DND-41 (cell line): ENCODE results near the gene ATAD3A.
"Not testable (repeated sequence)": the region's sequence is repeated elsewhere in the genome, so short reads cannot be mapped to it uniquely, and the experiment has no call there.

Experiments
- ATAC-seq: fragments of 200-7000 bp; cut with Tn5 transposase; 3 replicates; pipeline ENCODE4 v1.9.1; 2021; ENCODE audit warnings: low read depth; ENCODE audit not compliant: insufficient read depth
- DNase-seq: peaks from one replicate; pipeline ENCODE4 v3.0.0-alpha.2; 2020
- H2AFZ ChIP-seq: 2 replicates; pipeline ENCODE4 v1.6.0; 2012; ENCODE audit warnings: low read depth, low read length
- H3K27ac ChIP-seq: 2 replicates; pipeline ENCODE4 v1.5.1; 2012; ENCODE audit warnings: low read length, inconsistent platforms
- H3K27me3 ChIP-seq: fragments of 200-600 bp; sonication (generic); 2 replicates; pipeline ENCODE4 v1.6.0; 2012; ENCODE audit warnings: low read length, mild to moderate bottlenecking, inconsistent platforms; ENCODE audit not compliant: insufficient read depth, poor library complexity
- H3K36me3 ChIP-seq: 2 replicates; pipeline ENCODE4 v1.5.1; 2012; ENCODE audit warnings: low read length, inconsistent platforms; ENCODE audit not compliant: insufficient read depth
- H3K4me1 ChIP-seq: 2 replicates; pipeline ENCODE4 v1.5.1; 2012; ENCODE audit warnings: mild to moderate bottlenecking, low read length; ENCODE audit not compliant: insufficient read depth
- H3K4me2 ChIP-seq: 2 replicates; pipeline ENCODE4 v1.6.0; 2012; ENCODE audit warnings: mild to moderate bottlenecking, moderate library complexity, low read length, inconsistent platforms; ENCODE audit not compliant: insufficient read depth
- H3K4me3 ChIP-seq, 2 experiments: fragments of 200-600 bp in 1 of 2; shearing (Covaris generic) in 1 of 2; 2 replicates each; pipeline ENCODE4 v1.5.1; 2012 to 2016; ENCODE audit warnings: inconsistent platforms in 2 of 2, low read length in 2 of 2, mild to moderate bottlenecking in 2 of 2, low read depth in 1 of 2, moderate library complexity in 1 of 2
- H3K79me2 ChIP-seq: 2 replicates; pipeline ENCODE4 v1.6.0; 2012; ENCODE audit warnings: low read length, inconsistent platforms; ENCODE audit not compliant: insufficient read depth
- H3K9ac ChIP-seq: 2 replicates; pipeline ENCODE4 v1.6.0; 2012; ENCODE audit warnings: low read depth, mild to moderate bottlenecking, inconsistent platforms, low read length, moderate library complexity
- H3K9me3 ChIP-seq: 2 replicates; pipeline ENCODE4 v1.5.1; 2012; ENCODE audit warnings: low read length, moderate library complexity, mild to moderate bottlenecking, inconsistent platforms; ENCODE audit not compliant: insufficient read depth, severe bottlenecking
- H4K20me1 ChIP-seq: 2 replicates; pipeline ENCODE4 v1.6.0; 2012; ENCODE audit warnings: low read length; ENCODE audit not compliant: insufficient read depth
- EZH2 ChIP-seq: IDR thresholded peaks from 3 replicates; pipeline ENCODE4 v1.6.1; 2012; ENCODE audit warnings: borderline replicate concordance, low read depth, mild to moderate bottlenecking, moderate library complexity, low read length, inconsistent platforms; ENCODE audit not compliant: severe bottlenecking
- TF ChIP-seq, protein P1 (sequence below): IDR thresholded peaks from 2 replicates; pipeline ENCODE4 v1.5.1; 2012; ENCODE audit warnings: borderline replicate concordance, low read length, moderate library complexity, mild to moderate bottlenecking; ENCODE audit not compliant: poor library complexity, severe bottlenecking; ENCODE audit errors: extremely low read depth

Gene ATAD3A

GRCh38 chr1:1517973-1518620, 6.1 kb downstream of the ATAD3A start:
- Histone ChIP-seq H3K36me3 (peaks cover 57% of the 10 kb centered on the region), H3K27ac (no peak overlapping the region), H3K79me2 (peaks cover 26% of the 10 kb centered on the region), H3K4me1 (peaks cover 10% of the 10 kb centered on the region; the same call in 1 of the 2 replicates), H3K9ac (no peak overlapping the region), H3K27me3 (no peaks in the 10 kb centered on the region), H4K20me1 (peaks cover 14% of the 10 kb centered on the region; the same call in 1 of the 2 replicates), H2AFZ (no peak overlapping the region), H3K4me2 (no peak overlapping the region), H3K4me3 (no peak overlapping the region), H3K9me3 (no peaks in the 10 kb centered on the region)
- DNase-seq (no peak), ATAC-seq (no peak)
- TF ChIP-seq, protein P1, sequence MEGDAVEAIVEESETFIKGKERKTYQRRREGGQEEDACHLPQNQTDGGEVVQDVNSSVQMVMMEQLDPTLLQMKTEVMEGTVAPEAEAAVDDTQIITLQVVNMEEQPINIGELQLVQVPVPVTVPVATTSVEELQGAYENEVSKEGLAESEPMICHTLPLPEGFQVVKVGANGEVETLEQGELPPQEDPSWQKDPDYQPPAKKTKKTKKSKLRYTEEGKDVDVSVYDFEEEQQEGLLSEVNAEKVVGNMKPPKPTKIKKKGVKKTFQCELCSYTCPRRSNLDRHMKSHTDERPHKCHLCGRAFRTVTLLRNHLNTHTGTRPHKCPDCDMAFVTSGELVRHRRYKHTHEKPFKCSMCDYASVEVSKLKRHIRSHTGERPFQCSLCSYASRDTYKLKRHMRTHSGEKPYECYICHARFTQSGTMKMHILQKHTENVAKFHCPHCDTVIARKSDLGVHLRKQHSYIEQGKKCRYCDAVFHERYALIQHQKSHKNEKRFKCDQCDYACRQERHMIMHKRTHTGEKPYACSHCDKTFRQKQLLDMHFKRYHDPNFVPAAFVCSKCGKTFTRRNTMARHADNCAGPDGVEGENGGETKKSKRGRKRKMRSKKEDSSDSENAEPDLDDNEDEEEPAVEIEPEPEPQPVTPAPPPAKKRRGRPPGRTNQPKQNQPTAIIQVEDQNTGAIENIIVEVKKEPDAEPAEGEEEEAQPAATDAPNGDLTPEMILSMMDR: no peak
- TF ChIP-seq EZH2: no peak

DNA sequence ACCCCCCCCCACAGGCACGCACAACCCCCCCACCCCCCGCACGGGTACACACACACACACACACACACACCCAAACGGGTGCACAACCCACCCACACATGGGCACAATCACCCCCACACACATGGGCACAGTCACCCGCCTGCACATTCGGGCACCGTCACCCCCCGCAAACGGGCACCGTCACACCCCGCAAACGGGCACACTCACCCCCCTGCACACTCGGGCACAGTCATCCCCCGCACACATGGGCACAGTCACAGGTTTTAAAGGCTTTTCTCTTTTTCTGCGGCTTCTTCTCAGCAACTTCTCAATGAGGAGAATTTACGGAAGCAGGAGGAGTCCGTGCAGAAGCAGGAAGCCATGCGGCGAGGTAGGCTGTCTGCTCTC, 6.7 kb downstream of the ATAD3A start:
- H3K9me3 ChIP-seq, H3K4me3 ChIP-seq, H2AFZ ChIP-seq, H3K27ac ChIP-seq, H3K27me3 ChIP-seq, ATAC-seq, H3K4me2 ChIP-seq, H3K9ac ChIP-seq, H3K4me1 ChIP-seq, DNase-seq: not testable (repeated sequence)
- H3K79me2 ChIP-seq: peaks cover 23% of the 10 kb centered on the region
- peaks cover 14% of the 10 kb centered on the region; the same call in 1 of the 2 replicates for H4K20me1 ChIP-seq
- peaks cover 63% of the 10 kb centered on the region for H3K36me3 ChIP-seq

- H4K20me1 ChIP-seq: peaks cover 11% of the 10 kb centered on the region; the same call in 1 of the 2 replicates
- not testable (repeated sequence) for H3K27me3 ChIP-seq
Observed at GRCh38 chr1:1519805-1520505, 8.0 kb downstream of the ATAD3A start.

DNA sequence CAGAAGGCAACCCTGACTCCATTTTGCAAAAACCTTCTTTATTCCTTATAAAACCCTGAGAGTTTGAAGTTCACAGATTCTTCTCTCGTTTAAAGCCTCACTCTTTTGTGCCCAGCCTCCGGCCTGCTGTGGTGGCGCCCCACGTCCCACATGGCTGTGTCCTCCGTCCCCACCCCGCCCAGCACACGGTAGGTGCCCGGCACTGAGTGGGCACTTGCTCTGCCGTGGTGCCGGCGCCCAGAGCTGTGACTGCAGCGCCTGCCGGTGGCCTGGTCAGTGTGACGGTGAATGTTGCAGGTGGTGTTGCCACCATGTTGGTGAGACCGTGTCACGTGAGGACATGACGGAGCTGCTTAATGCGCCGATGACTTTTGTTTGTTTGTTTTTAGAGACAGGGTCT, 9.4 kb downstream of the ATAD3A start:
- TF ChIP-seq EZH2: no peak
- TF ChIP-seq, protein P1: no peak
- H3K27me3 ChIP-seq: no peaks in the 10 kb centered on the region
- DNase-seq (no peak), ATAC-seq (no peak)
- H3K9ac ChIP-seq: no peak overlapping the region
- H4K20me1 ChIP-seq: peaks cover 5% of the 10 kb centered on the region; the same call in 1 of the 2 replicates
- H3K79me2 ChIP-seq: peaks cover 3% of the 10 kb centered on the region; the same call in 1 of the 2 replicates
- H3K9me3 ChIP-seq: no peaks in the 10 kb centered on the region
- no peaks in the 10 kb centered on the region for H3K4me1 ChIP-seq
- H3K36me3 ChIP-seq: peaks cover 69% of the 10 kb centered on the region
- no peak overlapping the region for H3K4me2 ChIP-seq
- no peak overlapping the region for H3K4me3 ChIP-seq
- H2AFZ ChIP-seq: no peak overlapping the region
- no peak overlapping the region for H3K27ac ChIP-seq

More at GRCh38 chr1:1519805-1520505, 8.0 kb downstream of the ATAD3A start:
- H3K4me3 ChIP-seq, H2AFZ ChIP-seq, H3K9me3 ChIP-seq, DNase-seq, H3K9ac ChIP-seq, ATAC-seq, H3K4me2 ChIP-seq, H3K27ac ChIP-seq, H3K4me1 ChIP-seq: not testable (repeated sequence)
- peaks cover 64% of the 10 kb centered on the region for H3K36me3 ChIP-seq
- peaks cover 11% of the 10 kb centered on the region for H3K79me2 ChIP-seq

GRCh38 chr1:1522536-1522935, 10.6 kb downstream of the ATAD3A start:
- not testable (repeated sequence) for H3K4me1 ChIP-seq, H3K27ac ChIP-seq, H3K27me3 ChIP-seq, H3K9ac ChIP-seq, DNase-seq, H3K4me2 ChIP-seq, H3K4me3 ChIP-seq, H2AFZ ChIP-seq, H3K9me3 ChIP-seq, H3K79me2 ChIP-seq, H4K20me1 ChIP-seq, ATAC-seq
- peaks cover 69% of the 10 kb centered on the region for H3K36me3 ChIP-seq

- not testable (repeated sequence) for ATAC-seq, H3K4me3 ChIP-seq, H3K27me3 ChIP-seq, H3K4me1 ChIP-seq, H2AFZ ChIP-seq, H3K4me2 ChIP-seq, H3K9me3 ChIP-seq, H3K79me2 ChIP-seq, H3K9ac ChIP-seq, DNase-seq, H4K20me1 ChIP-seq, H3K27ac ChIP-seq
- H3K36me3 ChIP-seq: peaks cover 69% of the 10 kb centered on the region
Observed at GRCh38 chr1:1523226-1523625, 11.3 kb downstream of the ATAD3A start.
